Bone marrow (tissue), 2 donors: Measurements from ENCODE around the gene BCR.

Experiments
- DNase-seq, 2 donors: peaks; one replicate each; lab custom pipeline; 2025; lab: John Stamatoyannopoulos, UW

BCR gene

GRCh38 chr22:23199159-23199558 is 18.9 kb downstream of the BCR start:
- DNase-seq, result no peak

GRCh38 chr22:23200898-23201297 is 20.6 kb downstream of the BCR start:
- DNase-seq, result no peak

GRCh38 chr22:23202812-23203451 is 22.6 kb downstream of the BCR start:
- no peak for DNase-seq

- DNase-seq, result no peak
Observed at GRCh38 chr22:23203452-23204124, 23.3 kb downstream of the BCR start.

- DNase-seq, result no peak
Observed at GRCh38 chr22:23204125-23204488, 23.8 kb downstream of the BCR start.

- DNase-seq, result no peak
Observed at GRCh38 chr22:23204541-23205157, 24.3 kb downstream of the BCR start.

- DNase-seq, result no peak
Observed at GRCh38 chr22:23205339-23206049, 25.2 kb downstream of the BCR start.

- no peak for DNase-seq
Observed at GRCh38 chr22:23206915-23207314, 26.6 kb downstream of the BCR start.

GRCh38 chr22:23207729-23208393 is 27.6 kb downstream of the BCR start:
- no peak for DNase-seq

GRCh38 chr22:23210428-23211170 is 30.3 kb downstream of the BCR start:
- no peak for DNase-seq

GRCh38 chr22:23211622-23212021 is 31.3 kb downstream of the BCR start:
- no peak for DNase-seq

GRCh38 chr22:23212061-23213021 is 32.0 kb downstream of the BCR start:
- no peak for DNase-seq

GRCh38 chr22:23213022-23213555 is 32.8 kb downstream of the BCR start:
- no peak for DNase-seq

GRCh38 chr22:23213581-23214334 is 33.4 kb downstream of the BCR start:
- no peak for DNase-seq

- DNase-seq, result no peak
Observed at GRCh38 chr22:23214398-23214797, 34.1 kb downstream of the BCR start.

GRCh38 chr22:23215294-23216241 is 35.3 kb downstream of the BCR start:
- peak in 1 of 2 donors; percentile 89 for DNase-seq

GRCh38 chr22:23216461-23217170 is 36.3 kb downstream of the BCR start:
- peak; percentile 13 to 43 for DNase-seq
